GM21529 (cell line): ENCODE measurements around the gene GRIK3.
"Not testable (repeated sequence)": the region's sequence is repeated elsewhere in the genome, so short reads cannot be mapped to it uniquely, and the experiment has no call there.

Source experiments
- ATAC-seq: cut with Tn5 transposase; IDR thresholded peaks from one replicate; pipeline ENCODE4 v1.9.1; 2021; ENCODE audit not compliant: unreplicated experiment

The GRIK3 gene

GRCh38 chr1:37034121-37035013, at the start of gene GRIK3:
GRIK3 (minus strand) TSS chr1:37034515; CDS start chr1:37034108, 407 bp downstream.
- ATAC-seq = no peak

GRCh38 chr1:37084013-37084412, 49.7 kb upstream of the GRIK3 start:
- no peak for ATAC-seq

- no peak for ATAC-seq
Observed at GRCh38 chr1:37083603-37084002, 49.3 kb upstream of the GRIK3 start.

- ATAC-seq = not testable (repeated sequence)
Observed at GRCh38 chr1:37080296-37080986, 46.1 kb upstream of the GRIK3 start.

GRCh38 chr1:37078866-37079265, 44.6 kb upstream of the GRIK3 start:
- no peak for ATAC-seq

GRCh38 chr1:37076168-37076567, 41.9 kb upstream of the GRIK3 start:
- no peak for ATAC-seq

GRCh38 chr1:37073854-37074379, 39.6 kb upstream of the GRIK3 start:
- no peak for ATAC-seq

GRCh38 chr1:37073152-37073853, 39.0 kb upstream of the GRIK3 start:
- ATAC-seq = no peak

GRCh38 chr1:37071829-37072228, 37.5 kb upstream of the GRIK3 start:
- ATAC-seq = no peak

GRCh38 chr1:37070126-37070525, 35.8 kb upstream of the GRIK3 start:
- no peak for ATAC-seq

- ATAC-seq = no peak
Observed at GRCh38 chr1:37069406-37069805, 35.1 kb upstream of the GRIK3 start.

GRCh38 chr1:37068897-37069296, 34.6 kb upstream of the GRIK3 start:
- no peak for ATAC-seq

GRCh38 chr1:37068260-37068659, 33.9 kb upstream of the GRIK3 start:
- no peak for ATAC-seq

- ATAC-seq = no peak
Observed at GRCh38 chr1:37064039-37064438, 29.7 kb upstream of the GRIK3 start.

GRCh38 chr1:37059346-37059745, 25.0 kb upstream of the GRIK3 start:
- no peak for ATAC-seq

- ATAC-seq = no peak
Observed at GRCh38 chr1:37058424-37058988, 24.2 kb upstream of the GRIK3 start.

GRCh38 chr1:37056325-37056724, 22.0 kb upstream of the GRIK3 start:
- no peak for ATAC-seq

- no peak for ATAC-seq
Observed at GRCh38 chr1:37055631-37056030, 21.3 kb upstream of the GRIK3 start.

GRCh38 chr1:37053173-37053572, 18.9 kb upstream of the GRIK3 start:
- no peak for ATAC-seq

GRCh38 chr1:37052120-37052519, 17.8 kb upstream of the GRIK3 start:
- no peak for ATAC-seq

- no peak for ATAC-seq
Observed at GRCh38 chr1:37051346-37051745, 17.0 kb upstream of the GRIK3 start.
